Calu3 (cell line): ENCODE results near the gene ZNF638. TPM values are rescaled to one million over a fixed set of nuclear protein-coding genes. Genes with fewer than 3 reads are reported as not detected.

Experiments used
- BruUV-seq: library from RNA; stranded (reverse); fragments of 400-500 nt; replicated peaks from 2 replicates; lab custom pipeline; 2021; lab: Mats Ljungman, UMichigan
- CTCF ChIA-PET: fragments of 300-600 bp; sonication (Branson Sonifier 250); formaldehyde crosslinking; loops from one replicate; lab custom pipeline; 2022; ENCODE audit warnings: antibody characterized with exemption; lab: Charles Lee
- DNase-seq: peaks from one replicate; pipeline ENCODE4 v3.0.0; 2022
- H3K27ac Mint-ChIP-seq: one replicate; pipeline ENCODE4 v1.8.0; 2022; ENCODE audit warnings: mixed read lengths; ENCODE audit not compliant: unreplicated experiment
- H3K27me3 Mint-ChIP-seq: one replicate; pipeline ENCODE4 v1.8.0; 2022; ENCODE audit warnings: mixed read lengths; ENCODE audit not compliant: unreplicated experiment
- H3K36me3 Mint-ChIP-seq: one replicate; pipeline ENCODE4 v1.8.0; 2022; ENCODE audit warnings: mild to moderate bottlenecking, moderate library complexity, mixed read lengths; ENCODE audit not compliant: insufficient read depth, unreplicated experiment
- H3K4me1 Mint-ChIP-seq: one replicate; pipeline ENCODE4 v1.8.0; 2022; ENCODE audit warnings: mild to moderate bottlenecking, low read depth, mixed read lengths; ENCODE audit not compliant: unreplicated experiment
- H3K4me3 Mint-ChIP-seq: one replicate; pipeline ENCODE4 v1.8.0; 2022; ENCODE audit warnings: mild to moderate bottlenecking, low read depth, moderate library complexity, mixed read lengths; ENCODE audit not compliant: unreplicated experiment
- H3K9me3 Mint-ChIP-seq: one replicate; pipeline ENCODE4 v1.8.0; 2022; ENCODE audit warnings: low read depth, mixed read lengths; ENCODE audit not compliant: unreplicated experiment
- CTCF ChIP-seq: fragments of 200-600 bp; IDR thresholded peaks from one replicate; pipeline ENCODE4 v1.8.0; 2022; ENCODE audit warnings: antibody characterized with exemption; ENCODE audit not compliant: unreplicated experiment
- intact Hi-C: fragments of 100-400 bp; cut with micrococcal nuclease; formaldehyde crosslinking; loops from one replicate; pipeline ENCODE4 v1.10.0; 2022; ENCODE audit not compliant: unreplicated experiment
- total RNA-seq: library from RNA; stranded (reverse); gene quantifications from 2 replicates; pipeline ENCODE4 v1.2.3, GENCODE V29; 2022

Gene ZNF638
- total RNA-seq, 1 experiment from 2014 or later = 132 TPM

- TF ChIP-seq CTCF = no peak
- H3K4me3 Mint-ChIP-seq = no peak overlapping the region
- intact Hi-C loops = no loop called here
- no peak overlapping the region for H3K27ac Mint-ChIP-seq
- no peaks in the 10 kb centered on the region for H3K4me1 Mint-ChIP-seq
- H3K9me3 Mint-ChIP-seq = no peaks in the 10 kb centered on the region
- BruUV-seq = no TSS peak
- CTCF ChIA-PET = no interaction called here
- DNase-seq = no peak
- H3K27me3 Mint-ChIP-seq = no peaks in the 10 kb centered on the region
- peaks cover 23% of the 10 kb centered on the region for H3K36me3 Mint-ChIP-seq
Observed at GRCh38 chr2:71372042-71372441, 40.5 kb downstream of the ZNF638 start.

GRCh38 chr2:71379086-71379485 lies 47.5 kb downstream of the ZNF638 start:
- Mint-ChIP-seq H3K27me3 (no peaks in the 10 kb centered on the region), H3K27ac (peak overlapping the region; percentile 59)

GRCh38 chr2:71380665-71381064 lies 49.1 kb downstream of the ZNF638 start:
- no peak for DNase-seq
- H3K4me3 Mint-ChIP-seq = no peak overlapping the region
- no peak for TF ChIP-seq CTCF
- no TSS peak for BruUV-seq
- no peaks in the 10 kb centered on the region for H3K9me3 Mint-ChIP-seq
- intact Hi-C loops = no loop called here
- H3K27me3 Mint-ChIP-seq = no peaks in the 10 kb centered on the region
- no peak overlapping the region for H3K27ac Mint-ChIP-seq
- H3K4me1 Mint-ChIP-seq = peaks cover 14% of the 10 kb centered on the region
- CTCF ChIA-PET = no interaction called here
- H3K36me3 Mint-ChIP-seq = peaks cover 33% of the 10 kb centered on the region

More at GRCh38 chr2:71379086-71379485, 47.5 kb downstream of the ZNF638 start:
- Mint-ChIP-seq H3K9me3 (no peaks in the 10 kb centered on the region), H3K4me1 (peaks cover 14% of the 10 kb centered on the region), H3K36me3 (peaks cover 38% of the 10 kb centered on the region), H3K4me3 (no peak overlapping the region)
- BruUV-seq = no TSS peak
- no peak for TF ChIP-seq CTCF
- intact Hi-C loops = no loop called here
- CTCF ChIA-PET = interaction anchor here (0.7 kb wide), 1 partner anchor 1735 kb away, joined by 3 read pairs; the partner anchor contains the start of gene AAK1
- DNase-seq = no peak

GRCh38 chr2:71385012-71385411 lies 53.4 kb downstream of the ZNF638 start:
- BruUV-seq = no TSS peak
- Mint-ChIP-seq H3K27ac (no peak overlapping the region), H3K9me3 (no peaks in the 10 kb centered on the region), H3K4me1 (no peaks in the 10 kb centered on the region), H3K27me3 (no peaks in the 10 kb centered on the region), H3K36me3 (peaks cover 21% of the 10 kb centered on the region), H3K4me3 (no peak overlapping the region)
- CTCF ChIA-PET = no interaction called here
- intact Hi-C loops = no loop called here
- no peak for TF ChIP-seq CTCF
- no peak for DNase-seq
